ENCODE data around the gene SERGEF.

The SERGEF gene

DNA sequence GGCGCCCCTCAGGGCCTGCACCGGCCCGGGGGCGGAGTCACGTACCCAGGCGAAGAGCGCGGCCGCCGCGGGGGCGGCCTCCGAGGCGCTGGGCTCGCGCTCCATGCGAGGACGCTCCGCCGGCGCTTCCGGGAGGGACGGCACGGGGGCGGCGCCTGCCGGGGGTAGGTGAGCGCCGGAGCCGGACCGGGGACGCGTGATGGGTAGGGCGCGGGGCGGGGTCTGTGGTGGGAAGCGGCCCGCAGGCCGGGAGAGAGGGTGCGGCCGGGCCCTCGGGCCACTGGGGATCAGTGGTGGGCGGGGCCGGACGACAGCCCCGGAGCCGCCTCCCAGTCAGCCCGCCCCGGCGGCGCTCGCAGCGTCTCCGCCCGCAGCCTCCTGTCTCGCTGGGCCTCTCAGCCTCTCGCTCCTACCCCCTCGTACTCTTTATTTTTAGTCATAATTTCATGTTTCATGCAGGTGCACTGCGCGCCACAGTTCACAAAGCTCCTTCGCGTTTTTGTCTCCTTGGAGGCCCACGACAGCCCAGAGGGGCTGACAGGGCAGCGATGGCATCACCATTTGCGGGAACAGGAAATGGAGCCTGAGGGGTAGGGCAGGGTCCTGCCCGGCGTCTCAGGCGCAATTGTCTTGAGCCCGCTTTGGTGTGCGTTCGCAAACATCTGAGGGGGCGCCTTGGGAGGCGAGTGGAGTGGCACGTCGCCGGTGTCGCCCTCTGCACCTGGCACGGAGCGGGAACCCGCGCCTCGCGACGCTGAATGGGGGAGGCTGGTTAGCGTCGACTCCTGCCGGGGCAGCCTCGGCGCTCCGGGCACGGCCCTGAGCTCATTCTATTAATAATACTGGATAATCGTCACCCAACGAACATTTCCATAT is at the start of gene SERGEF:
TSS of gene SERGEF (minus strand) at position 142 of the 876 bp plus-strand sequence. CDS start at position 105, 37 bp downstream.
- Mint-ChIP-seq H3K9me3 (no peaks in the 10 kb centered on the region), H3K36me3 (ENCODE audit: low read depth) (no peaks in the 10 kb centered on the region), H3K4me1 (ENCODE audit: low read depth) (peaks cover 42% of the 10 kb centered on the region), H3K27me3 (no peaks in the 10 kb centered on the region), H3K4me3 (peak within 1 kb of the TSS; percentile 92), H3K27ac (peak within 1 kb of the TSS; percentile 93)

DNA sequence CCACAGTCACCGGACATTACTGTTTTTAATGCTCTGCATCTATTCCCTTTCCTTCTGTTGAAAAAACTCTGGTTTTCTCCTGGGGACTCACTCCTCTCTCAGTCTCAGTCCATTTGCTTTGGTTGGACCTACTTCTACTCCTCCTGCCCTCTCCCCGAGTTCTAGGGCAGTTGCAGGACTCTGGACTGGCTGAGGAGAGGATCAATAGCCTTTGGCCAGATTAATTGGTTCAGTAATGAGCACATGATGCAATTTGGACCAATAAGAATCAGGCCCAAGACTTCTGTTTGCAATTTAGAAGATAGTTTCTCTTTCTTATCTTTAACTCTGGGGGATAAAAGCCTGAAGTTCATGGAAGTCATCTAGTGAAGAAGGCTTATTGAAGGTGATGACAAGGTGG is 48.5 kb upstream of the SERGEF start:
- Mint-ChIP-seq H3K27me3 (no peaks in the 10 kb centered on the region), H3K9me3 (no peaks in the 10 kb centered on the region), H3K4me3 (no peak overlapping the region), H3K36me3 (ENCODE audit: low read depth) (no peaks in the 10 kb centered on the region), H3K27ac (no peak overlapping the region), H3K4me1 (ENCODE audit: low read depth) (no peaks in the 10 kb centered on the region)

DNA sequence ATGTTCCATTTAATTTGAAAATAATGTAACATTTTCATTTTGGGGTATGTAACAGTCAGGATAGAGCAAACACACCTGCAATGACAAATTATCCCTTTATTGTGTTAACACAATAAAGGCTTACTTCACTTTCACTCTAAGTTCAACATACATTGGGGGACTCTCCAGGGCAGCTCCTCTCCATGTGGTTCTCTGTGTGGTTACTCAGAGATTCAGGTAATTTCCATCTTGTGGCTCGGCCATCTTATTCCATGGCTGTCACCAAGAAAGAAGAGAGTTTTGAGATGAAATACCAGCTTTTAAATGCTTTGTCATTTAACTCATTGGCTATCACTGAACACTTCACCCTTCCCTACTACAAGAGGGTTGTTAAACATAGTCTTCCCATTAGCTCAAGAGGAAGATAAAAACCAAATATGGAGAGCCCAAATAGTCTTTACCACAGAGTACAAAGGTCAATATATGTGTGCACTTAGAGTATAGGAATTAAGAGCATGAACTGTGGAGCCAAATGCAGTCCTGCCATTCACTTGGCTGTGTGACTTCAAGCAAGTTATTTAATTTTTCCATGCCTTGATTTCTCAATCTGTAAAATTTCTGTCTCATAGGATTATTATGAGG is 43.8 kb upstream of the SERGEF start:
- no peaks in the 10 kb centered on the region for H3K4me1 Mint-ChIP-seq (ENCODE audit: low read depth)
- H3K36me3 Mint-ChIP-seq (ENCODE audit: low read depth), result no peaks in the 10 kb centered on the region
- H3K4me3 Mint-ChIP-seq, result no peak overlapping the region
- no peaks in the 10 kb centered on the region for H3K9me3 Mint-ChIP-seq
- H3K27ac Mint-ChIP-seq, result no peak overlapping the region
- H3K27me3 Mint-ChIP-seq, result no peaks in the 10 kb centered on the region

DNA sequence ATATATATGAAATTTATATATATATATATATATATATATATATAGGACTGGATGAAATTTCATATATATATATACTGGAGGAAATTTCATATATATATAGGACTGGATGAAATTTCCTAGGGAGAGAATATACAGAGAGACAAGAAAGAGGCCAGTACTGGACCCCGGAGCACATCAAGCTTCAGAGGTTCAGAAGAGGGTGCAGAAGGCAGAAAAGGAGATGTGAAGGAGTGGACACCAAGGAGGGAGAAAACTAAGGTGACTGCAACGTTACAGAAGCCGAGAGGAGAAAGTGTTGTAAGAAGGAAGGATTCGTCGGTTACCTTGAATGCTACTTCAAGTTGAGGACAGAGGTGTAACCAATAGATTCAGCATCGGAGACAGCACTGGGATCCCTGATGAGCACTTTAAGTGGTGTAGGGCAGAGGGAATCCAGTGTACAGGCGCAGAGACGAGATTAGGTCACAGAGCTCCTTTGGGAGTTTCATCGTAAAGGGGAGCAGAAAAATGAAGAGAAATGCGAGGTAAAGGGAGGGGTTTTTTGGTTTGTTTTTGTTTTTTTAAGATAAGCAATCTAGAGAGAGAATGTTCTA is 41.8 kb upstream of the SERGEF start:
- H3K36me3 Mint-ChIP-seq (ENCODE audit: low read depth), result no peaks in the 10 kb centered on the region
- no peaks in the 10 kb centered on the region for H3K4me1 Mint-ChIP-seq (ENCODE audit: low read depth)
- H3K27ac Mint-ChIP-seq, result no peak overlapping the region
- no peak overlapping the region for H3K4me3 Mint-ChIP-seq
- no peaks in the 10 kb centered on the region for H3K27me3 Mint-ChIP-seq
- H3K9me3 Mint-ChIP-seq, result no peaks in the 10 kb centered on the region

DNA sequence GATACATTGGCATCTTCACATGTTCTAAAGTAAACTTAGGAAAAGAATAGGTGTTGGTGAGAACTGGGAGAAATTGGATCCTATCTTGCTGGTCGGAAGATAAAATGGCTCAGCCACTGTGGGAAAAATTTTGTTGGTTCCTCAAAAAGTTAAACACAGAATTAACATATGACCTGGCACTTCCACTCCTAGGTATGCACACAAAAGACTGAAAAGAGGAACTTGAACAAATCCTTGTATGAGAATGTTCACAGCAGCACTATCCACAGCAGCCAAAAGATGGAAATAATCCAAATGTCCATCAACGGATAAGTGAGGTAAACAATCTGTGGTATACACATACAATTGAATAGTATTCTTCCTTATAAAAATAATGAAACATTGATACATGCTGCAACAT is 38.0 kb upstream of the SERGEF start:
- peaks cover 6% of the 10 kb centered on the region for H3K9me3 Mint-ChIP-seq
- H3K27ac Mint-ChIP-seq, result no peak overlapping the region
- no peaks in the 10 kb centered on the region for H3K4me1 Mint-ChIP-seq (ENCODE audit: low read depth)
- H3K27me3 Mint-ChIP-seq, result peaks cover 22% of the 10 kb centered on the region
- no peaks in the 10 kb centered on the region for H3K36me3 Mint-ChIP-seq (ENCODE audit: low read depth)
- H3K4me3 Mint-ChIP-seq, result no peak overlapping the region

DNA sequence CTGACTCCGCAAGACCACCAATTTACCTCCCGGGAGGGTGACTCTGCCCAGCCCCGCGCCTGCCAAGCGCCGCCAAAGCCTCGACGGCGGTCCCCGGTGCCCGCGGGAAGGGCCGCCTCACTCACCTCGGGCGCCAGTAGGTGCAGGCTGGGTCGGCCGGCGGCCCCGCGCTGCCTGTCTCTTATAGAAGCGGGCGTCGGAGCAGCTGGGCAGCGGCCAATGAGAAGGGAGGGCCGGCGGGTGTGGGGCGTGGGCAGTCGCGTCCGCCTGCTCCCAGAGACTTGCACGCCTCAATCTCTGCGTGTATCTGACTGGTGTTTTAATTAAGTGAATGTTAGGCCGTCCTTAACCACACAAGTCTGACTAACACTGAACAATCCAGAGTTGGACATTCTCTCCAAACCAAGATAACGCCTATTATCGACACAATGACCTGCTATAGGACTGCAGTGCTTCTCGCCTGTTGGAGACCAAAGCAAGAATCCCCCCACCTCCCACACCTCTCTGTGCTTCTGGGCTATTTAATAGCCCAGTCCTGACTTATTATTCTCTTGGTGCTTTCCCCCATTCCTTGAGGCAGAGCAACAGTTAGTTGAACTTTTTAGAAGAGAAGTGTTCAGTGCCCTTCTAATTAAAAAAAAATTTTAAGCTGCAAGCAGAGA is 33.4 kb upstream of the SERGEF start, which contains the start of gene TPH1:
TSS of gene TPH1 (minus strand) at position 154 of the 662 bp plus-strand sequence. CDS start 5,507 bp downstream, outside the sequence.
- peaks cover 40% of the 10 kb centered on the region for H3K27me3 Mint-ChIP-seq
- no peak within 1 kb of the TSS for H3K27ac Mint-ChIP-seq

DNA sequence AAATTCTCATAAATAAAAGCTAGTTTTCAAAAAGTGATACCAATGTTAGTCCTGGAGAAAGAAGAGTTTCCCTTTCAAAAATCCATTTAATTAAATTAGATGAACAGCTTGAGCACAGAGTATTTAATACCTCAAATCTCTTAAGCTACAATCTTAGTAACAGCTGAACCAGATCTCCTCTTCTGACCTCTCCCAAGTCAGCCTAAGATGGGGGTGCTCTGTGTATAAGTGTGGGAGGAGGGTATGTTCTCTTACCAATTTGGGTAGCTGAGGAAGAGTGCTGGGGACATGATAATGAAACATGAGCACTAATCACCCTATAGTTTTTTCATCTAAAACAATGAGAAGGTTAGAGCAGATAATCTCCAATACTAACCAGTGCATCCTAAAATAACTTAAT is 23.6 kb upstream of the SERGEF start:
- Mint-ChIP-seq H3K4me1 (ENCODE audit: low read depth) (no peaks in the 10 kb centered on the region), H3K9me3 (no peaks in the 10 kb centered on the region)

More for the DNA sequence above, 33.4 kb upstream of the SERGEF start, which contains the start of gene TPH1:
- H3K4me1 Mint-ChIP-seq (ENCODE audit: low read depth), result no peaks in the 10 kb centered on the region
- H3K36me3 Mint-ChIP-seq (ENCODE audit: low read depth), result peaks cover 6% of the 10 kb centered on the region
- H3K4me3 Mint-ChIP-seq, result no peak within 1 kb of the TSS
- peaks cover 6% of the 10 kb centered on the region for H3K9me3 Mint-ChIP-seq

DNA sequence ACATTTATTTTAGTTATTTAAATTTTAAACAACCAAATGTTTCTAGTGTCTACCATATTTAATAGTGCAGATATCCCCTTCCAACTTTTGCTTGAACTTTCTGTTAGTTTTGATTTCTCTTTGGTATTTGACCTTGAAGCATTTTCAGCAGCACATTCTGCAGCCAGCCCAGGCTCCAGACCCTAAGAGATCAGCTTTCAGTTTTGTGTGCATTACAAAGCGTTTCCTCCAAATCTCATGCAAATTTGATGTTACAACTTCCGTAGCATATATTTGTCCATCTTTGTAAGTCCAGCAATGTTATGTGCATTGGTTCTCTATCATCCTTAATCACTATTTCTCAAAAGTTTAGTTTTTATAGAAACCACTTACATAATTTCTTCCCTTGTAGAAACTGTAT is 14.6 kb upstream of the SERGEF start:
- H3K27ac Mint-ChIP-seq, result no peak overlapping the region
- no peak overlapping the region for H3K4me3 Mint-ChIP-seq
- no peaks in the 10 kb centered on the region for H3K36me3 Mint-ChIP-seq (ENCODE audit: low read depth)
- no peaks in the 10 kb centered on the region for H3K4me1 Mint-ChIP-seq (ENCODE audit: low read depth)
- no peaks in the 10 kb centered on the region for H3K9me3 Mint-ChIP-seq
- no peaks in the 10 kb centered on the region for H3K27me3 Mint-ChIP-seq

More for the DNA sequence above, 23.6 kb upstream of the SERGEF start:
- Mint-ChIP-seq H3K27me3 (no peaks in the 10 kb centered on the region), H3K27ac (no peak overlapping the region), H3K4me3 (no peak overlapping the region), H3K36me3 (ENCODE audit: low read depth) (no peaks in the 10 kb centered on the region)

DNA sequence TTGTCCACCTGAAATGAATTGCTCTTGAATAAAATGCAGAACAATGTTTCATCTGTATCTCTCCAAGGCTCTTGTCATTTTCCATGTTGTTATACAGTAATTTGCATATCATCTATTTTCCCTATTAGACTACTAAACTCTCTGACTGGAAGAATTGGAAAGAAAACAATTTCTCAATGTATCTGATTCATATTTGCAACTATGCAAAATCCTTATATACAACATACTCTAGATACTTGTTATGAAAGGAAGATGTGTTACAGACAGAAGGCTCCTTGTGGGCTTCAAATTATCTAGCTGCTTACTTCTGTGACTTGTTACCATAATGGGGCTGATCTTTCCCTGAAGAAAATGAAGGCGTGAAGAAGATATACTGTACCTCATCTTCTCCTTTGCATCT is 9.6 kb upstream of the SERGEF start:
- H3K4me1 Mint-ChIP-seq (ENCODE audit: low read depth), result no peaks in the 10 kb centered on the region
- no peak overlapping the region for H3K27ac Mint-ChIP-seq
- no peaks in the 10 kb centered on the region for H3K9me3 Mint-ChIP-seq
- H3K27me3 Mint-ChIP-seq, result no peaks in the 10 kb centered on the region
- no peaks in the 10 kb centered on the region for H3K36me3 Mint-ChIP-seq (ENCODE audit: low read depth)
- no peak overlapping the region for H3K4me3 Mint-ChIP-seq

DNA sequence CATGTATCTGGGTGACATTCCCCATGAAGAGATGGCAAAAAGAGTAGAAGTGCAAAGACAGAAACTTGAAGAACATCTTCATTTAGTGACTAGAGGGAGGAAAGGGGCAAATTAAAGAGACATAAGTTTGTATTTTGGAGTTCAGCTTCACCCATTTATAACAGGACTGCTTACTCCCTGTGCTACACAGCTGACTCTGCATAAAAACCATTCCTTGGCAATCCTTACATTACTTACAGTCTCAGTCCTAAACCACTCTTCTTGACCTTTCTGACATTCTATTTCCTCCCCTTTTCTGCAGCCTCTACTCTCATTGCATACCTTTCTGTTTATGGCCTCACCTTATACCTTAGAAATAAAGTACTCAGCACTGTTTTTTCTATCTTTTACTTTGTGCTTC is 6.8 kb upstream of the SERGEF start:
- peaks cover 9% of the 10 kb centered on the region for H3K4me1 Mint-ChIP-seq (ENCODE audit: low read depth)
- H3K27me3 Mint-ChIP-seq, result no peaks in the 10 kb centered on the region
- no peaks in the 10 kb centered on the region for H3K36me3 Mint-ChIP-seq (ENCODE audit: low read depth)
- H3K9me3 Mint-ChIP-seq, result no peaks in the 10 kb centered on the region
- no peak overlapping the region for H3K4me3 Mint-ChIP-seq
- no peak overlapping the region for H3K27ac Mint-ChIP-seq

DNA sequence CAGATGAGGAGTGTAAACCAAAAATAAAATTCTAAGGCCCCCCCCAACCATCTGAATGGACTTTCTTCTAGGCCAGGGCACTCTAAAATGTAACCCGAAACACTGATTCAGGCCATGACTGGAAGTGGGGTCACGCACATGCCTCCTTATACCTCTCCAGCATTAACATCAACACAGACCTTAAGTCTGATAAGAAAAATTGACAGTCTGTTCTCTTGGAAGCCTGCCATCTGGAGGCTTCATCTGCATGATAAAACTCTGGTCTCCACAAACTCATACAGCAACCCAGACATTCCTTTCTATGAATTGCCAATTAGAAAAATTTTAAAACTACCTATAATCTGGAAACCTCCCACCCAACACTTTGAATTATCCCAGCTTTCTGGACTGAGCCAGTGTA is 3.9 kb upstream of the SERGEF start:
- H3K27ac Mint-ChIP-seq, result no peak overlapping the region
- H3K4me3 Mint-ChIP-seq, result no peak overlapping the region
- peaks cover 29% of the 10 kb centered on the region for H3K4me1 Mint-ChIP-seq (ENCODE audit: low read depth)
- no peaks in the 10 kb centered on the region for H3K36me3 Mint-ChIP-seq (ENCODE audit: low read depth)
- H3K27me3 Mint-ChIP-seq, result no peaks in the 10 kb centered on the region
- no peaks in the 10 kb centered on the region for H3K9me3 Mint-ChIP-seq

DNA sequence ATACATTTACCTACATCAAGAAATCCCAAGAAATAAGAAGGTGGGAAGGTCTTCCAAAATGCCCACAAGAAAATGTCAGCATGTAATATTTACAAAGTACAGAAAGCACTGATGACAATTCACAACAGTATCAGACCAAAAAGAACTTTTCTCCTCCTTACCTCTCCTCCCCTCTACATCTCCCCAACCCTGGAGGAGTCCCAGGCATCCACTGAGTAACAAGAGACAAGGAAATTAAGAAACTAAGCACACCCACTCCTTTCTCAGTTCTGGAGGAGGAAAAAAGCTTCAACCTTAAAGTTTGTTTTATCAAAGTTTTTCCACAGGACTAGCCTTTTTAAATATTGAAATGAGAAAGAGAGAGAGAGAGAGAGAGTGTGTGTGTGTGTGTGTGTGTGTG is 2.0 kb upstream of the SERGEF start:
- Mint-ChIP-seq H3K36me3 (ENCODE audit: low read depth) (no peaks in the 10 kb centered on the region), H3K27ac (peak overlapping the region; percentile 43), H3K4me3 (peak overlapping the region; percentile 61), H3K9me3 (no peaks in the 10 kb centered on the region), H3K4me1 (ENCODE audit: low read depth) (peaks cover 42% of the 10 kb centered on the region), H3K27me3 (no peaks in the 10 kb centered on the region)

DNA sequence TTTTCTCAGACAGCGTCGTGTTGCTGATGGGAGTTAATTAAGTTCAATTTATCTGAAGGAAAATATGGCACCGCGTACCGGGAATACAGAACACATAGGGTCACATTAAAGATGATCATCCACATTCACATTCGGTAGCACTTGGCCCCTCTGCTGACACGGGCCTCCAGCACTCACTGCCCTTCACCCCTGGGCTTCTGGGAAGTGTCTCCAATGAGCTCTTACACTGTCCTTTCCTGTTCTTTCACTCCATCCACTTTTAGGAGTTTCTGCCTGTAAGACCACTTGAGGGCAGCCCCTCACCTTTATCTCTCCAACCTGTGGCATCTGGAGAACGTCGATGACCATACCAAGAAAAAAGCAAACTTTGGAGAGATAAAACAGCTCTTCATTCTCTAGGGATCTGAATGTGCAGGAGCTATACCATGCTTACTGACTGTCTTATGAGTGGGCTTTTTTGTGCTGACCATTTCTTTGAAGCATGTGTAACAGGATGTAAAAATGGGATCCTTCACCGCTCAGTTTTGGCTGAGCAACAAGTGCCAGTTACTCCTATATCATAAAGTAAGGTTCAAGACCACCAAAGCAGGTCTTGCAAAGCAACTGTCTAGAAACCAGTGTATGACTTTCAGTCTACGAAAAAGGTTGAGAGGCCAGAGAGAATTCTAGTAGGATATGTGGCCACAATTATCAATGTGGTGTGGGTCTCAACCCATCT is 1.1 kb upstream of the SERGEF start:
- Mint-ChIP-seq H3K27ac (peak overlapping the region; percentile 93), H3K36me3 (ENCODE audit: low read depth) (no peaks in the 10 kb centered on the region), H3K9me3 (no peaks in the 10 kb centered on the region), H3K4me1 (ENCODE audit: low read depth) (peaks cover 42% of the 10 kb centered on the region), H3K4me3 (peak overlapping the region; percentile 92), H3K27me3 (no peaks in the 10 kb centered on the region)

DNA sequence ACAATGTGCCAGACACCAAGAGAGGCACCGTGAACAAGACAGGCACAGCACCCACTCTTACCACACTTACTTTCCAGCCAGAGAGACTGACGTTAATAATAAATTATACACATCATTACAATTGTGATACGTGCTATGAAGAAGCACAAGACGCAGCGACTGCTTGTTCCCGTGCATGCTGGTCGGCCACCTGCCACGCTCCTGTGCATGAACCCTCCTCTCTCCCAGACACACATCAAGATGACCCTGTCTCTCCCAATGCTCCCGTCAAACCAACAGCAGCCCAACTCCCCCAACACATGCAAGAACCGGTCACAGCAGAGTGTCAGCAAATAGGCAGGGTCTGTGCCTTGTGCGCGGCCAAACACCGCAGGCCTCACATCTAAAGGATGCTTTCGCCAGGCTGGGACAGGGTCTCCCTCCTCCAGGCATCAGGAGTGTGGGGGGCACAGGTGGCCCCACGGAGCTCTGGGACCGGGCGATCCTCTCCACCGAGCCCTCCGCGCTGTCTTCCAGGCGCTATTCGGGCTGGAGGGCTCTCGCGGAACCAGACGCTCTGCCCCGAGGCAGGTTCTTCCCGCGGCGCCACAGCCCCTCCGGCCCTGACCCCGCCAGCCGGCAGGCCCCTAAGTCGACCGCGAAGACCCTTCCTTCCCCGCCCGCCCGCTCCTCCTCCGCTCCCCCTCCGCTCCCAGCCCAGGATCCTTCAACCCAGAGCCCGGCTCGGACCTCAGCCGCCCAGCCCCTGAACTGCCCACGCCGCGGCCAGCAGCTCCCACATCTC is 533 bp downstream of the SERGEF start:
- H3K36me3 Mint-ChIP-seq (ENCODE audit: low read depth), result no peaks in the 10 kb centered on the region
- H3K4me3 Mint-ChIP-seq, result peak overlapping the region; percentile 92
- H3K4me1 Mint-ChIP-seq (ENCODE audit: low read depth), result peaks cover 42% of the 10 kb centered on the region
- no peaks in the 10 kb centered on the region for H3K27me3 Mint-ChIP-seq
- no peaks in the 10 kb centered on the region for H3K9me3 Mint-ChIP-seq
- peak overlapping the region; percentile 75 for H3K27ac Mint-ChIP-seq
